ENCODE measurements around the gene BROX. TPM values are rescaled to one million over a fixed set of nuclear protein-coding genes. Genes with fewer than 3 reads are reported as not detected.

Gene BROX
- total and polyA plus RNA-seq, 8 donors, result 9.8 to 30.5 (median 14.7) TPM

- no peaks in the 10 kb centered on the region for H3K36me3 ChIP-seq
- DNase-seq (no peak), ATAC-seq (no peak), FAIRE-seq (no peak)
- no peaks in the 10 kb centered on the region for H3K9me3 ChIP-seq
- H3K27me3 ChIP-seq, result no peaks in the 10 kb centered on the region
- peaks cover 0 to 10% (median 10%) of the 10 kb centered on the region in 3 donors for H3K4me1 ChIP-seq
- intact Hi-C loops (cut with DNase I), result no loop called here
- no peak overlapping the region for H3K4me3 ChIP-seq
- TF ChIP-seq CTCF (IDR thresholded peaks at IDR 0.05), result no peak
- no peak overlapping the region for H3K27ac ChIP-seq
- 78 to 87% methylated on average over 5 of the region's 5 CpGs for WGBS, 2 donors
These were observed 2.6 kb upstream of the BROX start for GRCh38 chr1:222709700-222710153.

GRCh38 chr1:222711319-222712252 is 778 bp upstream of the BROX start:
- intact Hi-C loops (cut with DNase I), result no loop called here
- 0 to 1% methylated on average over 41 to 42 of the region's 42 CpGs for WGBS, 2 donors
- H3K27ac ChIP-seq, result peak overlapping the region; percentile 94 to 99 (median 98)
- DNase-seq (peak; percentile 39 to 80 (median 58)), FAIRE-seq (no peak), ATAC-seq (peak; percentile 40 to 45 (median 42))
- no peak for TF ChIP-seq CTCF (IDR thresholded peaks at IDR 0.05)
- H3K4me3 ChIP-seq, result peak overlapping the region; percentile 55 to 76 (median 68)
- no peaks in the 10 kb centered on the region for H3K9me3 ChIP-seq
- no peaks in the 10 kb centered on the region for H3K36me3 ChIP-seq
- no peaks in the 10 kb centered on the region for H3K27me3 ChIP-seq
- H3K4me1 ChIP-seq, result peaks cover 0 to 10% (median 10%) of the 10 kb centered on the region in 3 donors

- FAIRE-seq, result no peak
These were observed 962 bp downstream of the BROX start for GRCh38 chr1:222713091-222713961.

GRCh38 chr1:222716393-222716792 is 4.0 kb downstream of the BROX start:
- no peaks in the 10 kb centered on the region for H3K4me1 ChIP-seq
- intact Hi-C loops (cut with DNase I), result no loop called here
- WGBS, 2 donors, result 97 to 100% methylated on average over 2 of the region's 2 CpGs
- DNase-seq, result no peak
- peaks cover 0 to 31% (median 14%) of the 10 kb centered on the region in 3 donors for H3K36me3 ChIP-seq
- no peak overlapping the region for H3K4me3 ChIP-seq
- no peaks in the 10 kb centered on the region for H3K9me3 ChIP-seq
- no peaks in the 10 kb centered on the region for H3K27me3 ChIP-seq
- H3K27ac ChIP-seq, result no peak overlapping the region
- no peak for ATAC-seq
- no peak for FAIRE-seq
- TF ChIP-seq CTCF (IDR thresholded peaks at IDR 0.05), result no peak

More at GRCh38 chr1:222713091-222713961, 962 bp downstream of the BROX start:
- no peak for TF ChIP-seq CTCF (IDR thresholded peaks at IDR 0.05)
- H3K36me3 ChIP-seq, result peaks cover 0 to 4% (median 0%) of the 10 kb centered on the region in 3 donors
- H3K9me3 ChIP-seq, result no peaks in the 10 kb centered on the region
- no peaks in the 10 kb centered on the region for H3K27me3 ChIP-seq
- ATAC-seq (peak; percentile 84 to 92 (median 85)), DNase-seq (peak; percentile 88 to 97 (median 92))
- H3K4me1 ChIP-seq, result peaks cover 0 to 10% (median 10%) of the 10 kb centered on the region in 3 donors
- peak overlapping the region; percentile 55 to 76 (median 68) for H3K4me3 ChIP-seq
- WGBS, 2 donors, result 0 to 1% methylated on average over 39 of the region's 39 CpGs
- peak overlapping the region; percentile 94 to 99 (median 98) for H3K27ac ChIP-seq
- intact Hi-C loops (cut with DNase I), result no loop called here

Measured in pancreas (tissue), 10 donors.